ENCODE measurements around the gene SMIM31. TPM values are rescaled to one million over a fixed set of nuclear protein-coding genes. Genes with fewer than 3 reads are reported as not detected.

Gene SMIM31
- total RNA-seq, 2 donors from 2014 or later = not detected

DNA sequence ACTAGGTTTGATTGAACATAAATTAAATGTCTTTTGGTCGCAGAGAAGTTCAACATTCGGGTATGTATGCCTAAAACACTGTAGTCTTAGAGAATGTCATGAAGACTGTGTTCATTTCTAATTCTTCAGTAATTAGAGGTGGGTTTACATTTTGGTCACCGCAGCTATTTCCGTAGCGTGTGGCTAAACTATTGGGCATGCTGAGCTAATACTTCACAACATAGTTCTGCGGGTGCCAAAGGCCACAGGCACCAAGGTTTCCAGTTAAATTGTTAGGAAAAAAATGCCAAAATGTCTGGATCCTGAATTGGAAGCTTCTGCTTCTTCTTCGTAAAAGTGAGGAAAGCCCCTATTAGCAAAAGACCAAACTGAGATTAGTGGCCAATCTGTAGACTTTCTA lies 25.1 kb downstream of the SMIM31 start:
- DNase-seq (no peak), ATAC-seq (no peak)
- intact Hi-C loops (cut with DNase I) = no loop called here

DNA sequence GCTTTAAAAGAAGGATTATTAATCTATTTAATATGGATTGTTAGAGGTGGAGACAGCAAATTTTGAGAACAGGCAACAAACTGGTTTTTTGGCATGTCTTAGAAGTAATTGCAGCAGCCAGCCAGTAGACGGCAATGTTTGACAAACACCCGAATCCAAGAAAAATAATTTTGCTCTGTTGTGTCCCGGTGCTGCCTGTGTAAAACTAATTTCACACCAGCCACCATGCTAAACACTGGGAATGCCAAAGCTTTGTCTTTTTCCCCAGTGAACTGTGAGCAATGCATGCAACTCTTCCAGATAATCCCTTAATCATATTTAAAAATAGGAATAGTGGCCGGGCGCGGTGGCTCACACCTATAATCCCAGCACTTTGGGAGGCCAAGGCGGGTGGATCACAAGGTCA lies 25.9 kb downstream of the SMIM31 start:
- DNase-seq (no peak), ATAC-seq (no peak)
- intact Hi-C loops (cut with DNase I) = loop anchor here in 1 of 2 donors (10.0 kb wide), 1 partner anchor 315 kb away; no protein-coding TSS in a partner anchor

DNA sequence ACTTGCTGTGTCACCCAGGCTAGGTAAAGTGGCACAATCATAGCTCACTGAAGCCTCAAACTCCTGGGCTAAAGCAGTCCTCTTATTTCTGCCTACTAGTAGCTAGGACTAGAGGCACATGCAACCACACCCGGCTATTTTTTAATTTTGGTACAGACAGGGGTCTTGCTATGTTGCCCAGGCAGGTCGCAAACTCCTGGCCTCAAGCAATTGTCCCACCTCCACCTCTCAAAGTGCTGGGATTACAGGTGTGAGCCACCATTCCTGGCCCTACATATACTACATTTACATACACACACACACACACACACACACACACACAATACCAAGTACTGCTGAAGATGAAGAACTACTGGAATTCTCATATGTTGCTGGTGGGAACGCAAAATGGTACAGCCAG lies 26.9 kb downstream of the SMIM31 start:
- ATAC-seq (no peak), DNase-seq (no peak)
- intact Hi-C loops (cut with DNase I) = loop anchor here in 1 of 2 donors (10.0 kb wide), 1 partner anchor 314 kb away; no protein-coding TSS in a partner anchor

DNA sequence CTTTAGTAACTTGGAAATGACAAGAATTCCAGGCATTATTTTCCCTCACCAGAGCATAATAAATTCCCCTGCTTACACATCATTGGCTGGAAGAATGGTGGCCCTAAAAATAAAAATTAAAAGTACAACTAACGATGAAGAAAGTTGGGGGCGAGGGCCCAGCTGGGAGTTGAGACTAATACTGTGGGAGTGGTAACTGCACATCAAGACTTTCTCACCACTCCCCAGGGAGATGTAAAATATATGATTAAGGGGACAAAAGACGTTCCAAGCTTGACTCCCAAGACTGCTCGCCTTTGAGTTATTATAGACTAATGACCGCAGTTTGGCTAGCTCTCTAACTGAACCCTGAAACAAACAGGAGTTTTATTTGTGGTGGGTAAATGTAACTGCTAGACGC lies 30.0 kb downstream of the SMIM31 start:
- ATAC-seq = no peak
- DNase-seq = no peak
- intact Hi-C loops (cut with DNase I) = loop anchor here in 1 of 2 donors (10.0 kb wide), 1 partner anchor 311 kb away; no protein-coding TSS in a partner anchor

DNA sequence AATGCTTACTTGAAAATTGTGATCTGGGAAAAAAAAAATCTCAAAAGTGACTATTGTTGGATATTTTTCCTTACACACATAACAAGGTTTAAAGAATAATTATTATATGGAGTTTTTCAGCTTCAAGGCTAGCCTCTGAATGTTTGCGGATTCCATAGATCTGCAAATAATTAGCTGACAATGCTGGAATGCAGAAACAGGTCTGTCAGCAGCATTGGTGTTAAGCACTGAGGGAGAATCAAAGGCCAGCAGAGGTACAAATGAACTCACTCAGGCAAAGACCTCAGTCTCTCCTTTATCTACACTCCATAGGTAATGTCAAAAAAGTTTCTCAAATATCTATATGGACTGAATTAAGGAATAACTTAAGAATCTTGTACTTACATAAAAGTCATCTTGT lies 35.1 kb downstream of the SMIM31 start:
- ATAC-seq (no peak), DNase-seq (no peak)
- intact Hi-C loops (cut with DNase I) = loop anchor here in 1 of 2 donors (10.0 kb wide), 1 partner anchor 306 kb away; no protein-coding TSS in a partner anchor

DNA sequence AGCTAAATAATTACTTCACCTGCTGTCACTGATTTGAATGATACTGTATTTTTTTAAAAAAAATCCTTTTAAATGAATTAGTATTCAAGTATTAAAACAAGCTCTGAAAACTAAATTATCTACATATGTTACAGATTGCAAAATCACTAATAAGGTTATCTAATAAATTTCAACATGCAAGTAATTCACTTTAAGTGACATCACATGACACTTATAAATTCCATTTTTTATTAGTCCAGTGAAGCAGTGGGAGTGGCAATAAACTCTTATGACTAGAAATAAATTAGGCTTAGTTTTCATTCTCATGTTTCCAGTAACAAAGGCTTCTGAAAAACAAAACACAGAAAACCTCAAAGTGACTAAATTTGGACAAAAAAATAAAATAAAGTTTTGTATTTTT lies 36.3 kb downstream of the SMIM31 start:
- no peak for ATAC-seq
- intact Hi-C loops (cut with DNase I) = no loop called here
- DNase-seq = no peak

DNA sequence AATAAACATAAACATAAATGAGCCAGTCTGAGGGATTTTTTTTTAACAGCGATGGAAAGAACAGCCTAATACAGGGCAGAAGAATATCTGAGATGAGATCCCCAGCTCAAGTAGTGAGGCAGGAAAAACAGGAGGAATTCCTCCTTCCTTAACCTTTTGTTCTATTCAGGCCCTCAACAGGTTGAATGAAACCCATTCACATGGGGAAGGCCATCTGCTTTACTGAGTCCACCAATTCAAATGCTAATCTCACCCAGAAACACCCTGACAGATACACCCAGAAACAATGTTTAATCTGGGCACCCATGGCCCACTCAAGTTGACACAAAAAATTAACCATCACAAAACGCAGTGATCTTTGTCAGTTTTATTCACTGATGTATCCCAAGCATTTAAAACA lies 45.5 kb downstream of the SMIM31 start:
- DNase-seq = no peak
- intact Hi-C loops (cut with DNase I) = no loop called here
- ATAC-seq = no peak

DNA sequence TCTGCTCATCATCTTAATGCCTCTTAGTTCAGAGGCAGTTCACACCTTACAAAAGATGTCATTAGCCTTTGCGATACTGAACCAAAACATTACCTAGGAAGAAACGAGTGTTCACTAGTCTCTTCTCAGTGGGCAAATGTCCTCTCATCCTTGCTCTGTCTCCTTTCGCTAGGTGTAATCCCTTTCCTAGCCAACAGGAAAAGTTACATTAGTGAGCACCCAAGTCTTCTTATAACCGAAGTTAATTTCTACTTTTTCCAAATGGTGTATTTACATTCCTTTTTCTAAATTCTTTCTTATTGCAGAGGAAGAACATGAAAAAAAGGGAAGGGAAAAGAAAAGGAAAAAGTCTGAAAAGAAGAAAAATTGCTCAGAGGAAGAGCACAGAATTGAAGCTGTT lies 46.9 kb downstream of the SMIM31 start:
- intact Hi-C loops (cut with DNase I) = no loop called here

DNA sequence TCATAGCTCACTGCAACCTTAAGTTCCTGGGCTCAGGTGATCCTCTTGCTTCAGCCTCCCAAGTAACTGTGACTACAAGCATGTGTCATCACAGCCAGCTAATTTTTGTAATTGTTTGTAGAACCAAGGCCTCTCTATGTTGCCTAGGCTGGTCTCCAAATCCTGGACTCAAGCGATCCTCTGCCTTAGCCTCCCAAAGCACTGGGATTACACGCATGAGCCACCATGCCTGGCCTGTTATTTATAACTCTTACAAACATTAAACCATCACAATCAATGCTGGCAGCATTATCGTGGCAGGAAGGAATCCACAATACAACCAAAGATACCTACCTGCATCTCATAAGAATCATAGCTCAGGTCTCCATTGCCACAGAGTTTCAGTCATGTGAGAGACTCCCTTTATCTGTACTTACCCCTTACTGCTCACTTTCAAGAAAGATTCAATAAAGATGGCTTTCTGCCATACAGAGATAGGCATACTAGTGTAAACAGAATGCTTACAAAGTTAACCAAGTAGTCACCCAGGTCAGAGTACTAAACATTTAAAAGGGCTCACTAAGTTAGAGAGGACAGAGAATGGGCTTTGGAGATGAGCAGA lies 48.5 kb downstream of the SMIM31 start:
- DNase-seq = no peak
- no peak for ATAC-seq
- intact Hi-C loops (cut with DNase I) = no loop called here

More for the DNA sequence above, 46.9 kb downstream of the SMIM31 start:
- ATAC-seq (no peak), DNase-seq (no peak)

DNA sequence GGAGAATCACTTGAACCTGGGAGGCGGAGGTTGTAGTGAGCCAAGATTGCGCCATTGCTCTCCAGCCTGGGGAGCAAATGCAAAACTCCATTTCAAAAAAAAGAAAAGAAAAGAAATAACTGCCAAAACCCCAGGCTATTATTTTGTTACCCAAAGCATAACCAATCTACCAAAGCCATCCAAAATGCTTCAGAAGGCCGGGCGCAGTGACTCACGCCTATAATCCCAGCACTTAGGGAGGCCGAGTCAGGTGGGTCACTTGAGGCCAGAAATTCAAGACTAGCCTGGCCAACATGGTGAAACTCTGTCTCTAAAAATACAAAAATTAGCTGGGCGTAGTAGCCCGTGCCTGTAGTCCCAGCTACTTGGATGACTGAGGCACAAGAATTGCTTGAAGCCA lies 49.8 kb downstream of the SMIM31 start:
- DNase-seq = no peak
- no peak for ATAC-seq

DNA sequence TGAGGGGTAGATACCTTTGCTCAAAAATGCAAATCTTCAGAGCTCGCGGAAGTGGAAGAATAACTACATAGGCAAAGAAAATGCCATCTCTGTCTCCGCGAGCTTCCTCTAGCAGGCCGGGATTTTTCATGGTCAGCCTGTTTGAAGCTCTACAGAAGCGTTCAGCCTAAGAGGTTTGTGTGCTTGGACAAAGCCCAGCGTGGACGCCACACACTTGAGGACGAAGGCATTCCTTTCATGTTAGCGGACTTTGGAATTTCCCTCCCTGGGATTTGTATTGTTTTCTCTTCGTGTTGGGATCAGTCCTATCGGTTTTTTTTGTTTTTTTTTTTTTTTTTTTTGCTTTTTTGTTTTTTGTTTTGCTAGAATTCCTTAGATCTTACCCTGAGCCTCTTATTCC lies 53.7 kb downstream of the SMIM31 start:
- intact Hi-C loops (cut with DNase I) = no loop called here
- ATAC-seq (no peak), DNase-seq (no peak)

More for the DNA sequence above, 49.8 kb downstream of the SMIM31 start:
- intact Hi-C loops (cut with DNase I) = no loop called here

DNA sequence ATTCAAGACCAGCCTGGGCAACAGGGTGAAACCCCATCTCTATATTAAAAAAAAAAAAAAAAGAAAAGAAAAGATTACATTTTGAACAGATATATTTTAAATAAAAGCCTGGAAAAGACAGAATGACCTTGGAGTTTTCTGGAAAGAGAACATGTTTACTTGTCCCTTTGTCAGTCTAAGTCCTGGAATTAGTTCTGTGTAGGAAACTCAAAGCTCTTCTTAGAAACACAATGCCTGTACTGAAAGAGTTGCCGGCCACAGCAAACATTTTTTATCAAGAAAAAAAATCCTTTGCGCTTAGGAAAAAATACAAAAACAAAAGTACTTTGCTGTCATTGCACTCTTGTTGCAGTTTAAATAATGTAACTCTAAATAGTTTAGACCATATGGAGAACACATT lies 59.6 kb downstream of the SMIM31 start:
- intact Hi-C loops (cut with DNase I) = no loop called here
- DNase-seq = no peak
- no peak for ATAC-seq

DNA sequence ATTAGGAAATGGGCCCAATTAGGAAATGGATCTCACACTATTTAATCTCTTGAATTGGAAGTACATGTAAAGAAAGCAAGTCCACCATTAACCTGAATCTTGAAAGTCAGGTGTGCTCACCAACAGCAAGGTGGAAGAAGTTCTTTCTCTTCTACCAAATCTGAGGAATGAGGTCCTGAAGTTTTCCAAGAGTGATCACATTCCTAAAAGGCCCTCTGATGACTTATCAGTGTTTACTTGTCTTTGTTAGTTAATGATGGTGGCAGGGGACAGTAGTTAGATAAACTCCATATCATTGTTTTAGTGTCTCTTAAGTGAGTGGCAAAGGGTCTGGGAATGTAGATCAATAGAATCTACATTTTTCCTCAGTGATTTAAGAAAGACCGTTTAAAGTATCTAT lies 61.8 kb downstream of the SMIM31 start:
- DNase-seq (no peak), ATAC-seq (no peak)
- intact Hi-C loops (cut with DNase I) = no loop called here

DNA sequence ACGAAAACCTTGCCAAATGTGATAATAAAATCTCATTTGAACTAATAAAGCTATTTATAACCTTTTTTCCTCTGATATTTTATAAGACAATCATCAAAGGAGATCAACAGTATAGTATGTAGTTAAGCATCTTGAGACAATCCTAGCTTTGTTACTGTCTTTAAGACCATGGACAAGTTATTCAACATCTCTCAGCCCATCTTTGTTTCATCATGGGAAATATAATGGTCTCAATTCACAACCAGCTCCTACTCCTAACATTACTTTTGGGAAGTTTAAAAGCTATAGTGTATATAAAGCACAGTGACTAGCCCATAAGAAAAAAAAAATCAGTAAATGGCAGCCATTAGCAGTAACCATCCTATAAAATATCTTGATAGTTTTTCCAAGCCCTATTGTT lies 65.4 kb downstream of the SMIM31 start:
- no peak for DNase-seq
- no peak for ATAC-seq
- intact Hi-C loops (cut with DNase I) = no loop called here

DNA sequence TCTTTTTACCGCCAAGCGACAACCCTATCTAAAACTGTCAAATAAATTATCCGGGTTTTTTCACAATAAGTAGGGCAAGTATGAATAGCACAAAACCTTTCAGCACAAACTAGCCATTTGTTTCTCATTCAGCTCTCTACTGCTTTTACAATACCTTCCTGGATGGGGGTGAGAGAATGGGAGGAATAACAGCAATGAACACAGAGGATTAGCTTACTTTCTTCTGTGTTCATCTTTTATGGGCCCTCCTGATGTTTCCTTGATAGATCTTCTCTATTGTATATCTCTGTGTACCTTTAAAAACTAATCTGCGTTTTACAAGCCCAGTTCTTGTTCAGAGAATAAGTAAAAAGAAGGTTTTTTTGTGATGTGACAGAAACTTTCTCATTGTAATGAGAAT lies 67.8 kb downstream of the SMIM31 start:
- intact Hi-C loops (cut with DNase I) = no loop called here
- no peak for DNase-seq
- ATAC-seq = no peak

DNA sequence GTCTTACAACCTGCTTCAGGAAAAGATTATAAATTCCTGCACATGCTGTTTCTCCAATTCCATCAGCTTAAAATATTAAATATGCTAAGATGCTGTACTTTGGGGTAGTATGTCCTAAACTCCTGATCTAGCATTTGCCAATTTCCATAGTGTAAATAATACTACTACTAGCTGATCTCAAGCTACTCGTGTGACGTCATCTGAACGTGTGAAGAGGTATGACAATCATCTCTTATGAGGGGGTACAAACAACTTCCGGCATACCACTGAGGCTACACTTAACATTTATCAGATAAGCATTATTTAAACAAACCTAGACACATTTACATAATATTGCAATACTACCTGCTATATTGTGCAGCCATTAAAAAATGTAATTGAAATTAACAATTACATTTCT lies 70.7 kb downstream of the SMIM31 start:
- intact Hi-C loops (cut with DNase I) = no loop called here
- ATAC-seq (no peak), DNase-seq (no peak)

DNA sequence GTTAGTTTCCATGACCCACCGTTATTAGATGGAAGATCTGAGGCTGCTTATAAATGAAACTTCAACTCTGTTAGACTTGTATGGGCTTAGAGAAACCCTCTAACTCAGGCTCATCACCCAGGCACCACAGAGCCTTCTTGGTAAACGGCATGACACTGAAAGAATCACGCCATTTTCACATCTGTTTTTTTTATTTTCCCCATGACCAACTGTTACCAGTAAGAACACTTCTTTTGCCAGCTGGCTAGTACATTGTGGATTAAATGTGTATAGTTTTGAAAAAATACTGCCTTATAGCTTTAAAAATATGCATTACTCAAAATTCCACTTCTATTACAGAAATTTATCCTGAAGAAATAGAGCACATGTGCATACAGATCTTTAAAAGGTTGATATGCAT lies 75.0 kb downstream of the SMIM31 start:
- no peak for ATAC-seq
- intact Hi-C loops (cut with DNase I) = no loop called here
- DNase-seq = no peak

DNA sequence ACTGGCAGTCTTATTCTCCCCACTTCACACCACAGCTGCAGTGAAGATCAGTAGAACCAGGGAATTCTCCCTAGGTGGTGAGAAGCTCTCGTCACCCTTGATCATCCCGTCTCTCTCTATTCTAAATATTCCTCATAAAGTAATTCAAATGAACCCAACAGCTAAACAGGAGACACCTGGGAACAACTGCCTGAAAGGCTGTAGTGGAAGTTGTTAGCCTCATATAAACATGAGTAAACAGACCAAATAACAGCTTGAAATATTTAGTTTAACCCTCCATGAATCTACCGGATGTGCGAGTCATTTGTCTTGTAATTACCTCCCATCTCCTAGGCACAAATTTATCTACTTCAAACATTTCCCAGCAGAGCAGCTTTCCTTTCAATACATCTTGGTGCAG lies 92.6 kb downstream of the SMIM31 start:
- intact Hi-C loops (cut with DNase I) = no loop called here
- no peak for ATAC-seq
- DNase-seq = no peak

DNA sequence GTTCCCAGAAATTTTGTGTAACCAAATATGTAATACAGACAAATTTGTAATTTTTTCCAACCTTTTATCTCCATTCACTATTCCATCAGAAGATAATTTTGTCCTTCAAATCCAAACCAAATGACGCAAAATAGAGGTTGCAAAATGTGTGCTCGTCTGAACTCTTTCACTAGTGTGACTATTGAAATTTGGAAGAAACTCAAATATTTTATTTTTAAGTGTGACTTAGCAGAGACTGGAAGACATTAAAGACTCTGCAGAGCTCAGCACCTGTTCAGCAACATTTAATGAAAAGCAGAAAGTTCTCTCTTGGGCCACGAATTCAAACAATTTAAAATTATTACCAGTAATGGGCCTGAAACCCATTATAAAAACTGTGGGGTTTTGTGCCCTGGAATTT lies 93.1 kb downstream of the SMIM31 start:
- intact Hi-C loops (cut with DNase I) = no loop called here

DNA sequence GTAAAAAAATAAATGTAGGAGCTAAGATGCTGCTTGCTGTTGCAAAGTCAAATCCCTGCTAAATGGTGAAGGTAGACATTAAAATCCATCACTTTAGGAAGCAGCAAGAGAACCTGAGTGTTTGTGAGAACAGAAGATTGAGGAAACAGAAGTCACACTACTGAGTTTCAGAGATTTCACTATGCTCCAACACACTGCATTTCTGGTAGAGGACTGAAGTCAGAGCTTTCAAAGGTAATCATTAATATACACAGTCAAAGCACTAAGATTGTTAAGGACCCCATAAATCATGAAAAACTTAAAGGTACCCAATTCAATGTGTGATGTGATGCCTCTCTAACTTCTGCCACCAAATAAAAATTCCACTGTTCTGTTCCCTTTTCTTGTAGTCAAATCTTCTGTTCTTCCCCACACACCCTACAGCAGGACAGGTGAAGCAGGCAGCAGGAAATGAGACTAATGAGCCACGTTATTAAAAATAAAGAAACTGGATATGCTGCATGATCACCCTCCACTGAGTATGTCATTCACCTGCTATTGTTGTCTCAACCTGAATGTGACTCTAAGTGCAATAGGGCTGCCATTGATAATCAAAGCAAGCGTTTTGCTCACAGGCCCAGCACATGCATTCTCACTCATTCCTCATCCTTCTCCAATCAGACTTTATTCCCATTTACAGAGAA lies 94.2 kb downstream of the SMIM31 start:
- DNase-seq (no peak), ATAC-seq (no peak)
- intact Hi-C loops (cut with DNase I) = no loop called here

More for the DNA sequence above, 93.1 kb downstream of the SMIM31 start:
- DNase-seq (no peak), ATAC-seq (no peak)
